CD4-positive, CD25-positive, alpha-beta regulatory T cell (primary cell): ENCODE data around the gene TRIM42. TPM values are rescaled to one million over a fixed set of nuclear protein-coding genes. Genes with fewer than 3 reads are reported as not detected.

Source experiments
- ATAC-seq, 2 donors: fragments of 150-1000 bp; cut with Tn5 transposase; one replicate each; pipeline ENCODE4 v1.10.0; 2021; ENCODE audit warnings: low read depth in 2 of 2, moderate number of reproducible peaks in 2 of 2, moderate library complexity in 1 of 2
- DNase-seq, 3 donors: peaks; one replicate each; pipeline versions ENCODE4 v3.0.0 to v3.0.0-alpha.2; 2012 to 2022; ENCODE audit warnings: mixed read lengths in 1 of 3
- H3K27ac ChIP-seq: one replicate; pipeline ENCODE4 v1.7.0; 2013; ENCODE audit warnings: mild to moderate bottlenecking, low read length; ENCODE audit not compliant: insufficient read depth, poor library complexity, severe bottlenecking
- H3K27me3 ChIP-seq: one replicate; pipeline ENCODE4 v1.7.0; 2013; ENCODE audit warnings: low read length; ENCODE audit not compliant: control insufficient read depth, insufficient read depth
- H3K36me3 ChIP-seq: one replicate; pipeline ENCODE4 v1.7.0; 2013; ENCODE audit warnings: mild to moderate bottlenecking, low read length, moderate library complexity; ENCODE audit not compliant: control insufficient read depth, insufficient read depth
- H3K4me1 ChIP-seq: 2 replicates; pipeline ENCODE4 v1.7.0; 2013; ENCODE audit warnings: mild to moderate bottlenecking, low read length; ENCODE audit not compliant: insufficient read depth, control insufficient read depth, poor library complexity, severe bottlenecking
- H3K4me3 ChIP-seq: one replicate; pipeline ENCODE4 v1.7.0; 2013; ENCODE audit warnings: low read depth, mild to moderate bottlenecking, low read length, moderate library complexity
- H3K9me3 ChIP-seq, 2 experiments: 1 replicate in 1 of 2; 2 replicates in 1 of 2; pipeline ENCODE4 v1.7.0; 2013; ENCODE audit warnings: low read length in 2 of 2, mild to moderate bottlenecking in 1 of 2, moderate library complexity in 1 of 2; ENCODE audit not compliant: control insufficient read depth in 2 of 2
- H3K27ac Mint-ChIP-seq, 3 donors: one replicate each; pipeline ENCODE4 v1.8.0; 2020 to 2022; ENCODE audit warnings: mild to moderate bottlenecking in 3 of 3, mixed read lengths in 3 of 3, moderate library complexity in 2 of 3
- H3K27me3 Mint-ChIP-seq: one replicate; pipeline ENCODE4 v1.8.0; 2022; ENCODE audit warnings: mild to moderate bottlenecking, mixed read lengths
- H3K36me3 Mint-ChIP-seq: one replicate; pipeline ENCODE4 v1.8.0; 2020; ENCODE audit warnings: mixed read lengths
- H3K4me1 Mint-ChIP-seq, 4 donors: one replicate each; pipeline ENCODE4 v1.8.0; 2020 to 2022; ENCODE audit warnings: mixed read lengths in 4 of 4, mild to moderate bottlenecking in 1 of 4
- H3K4me3 Mint-ChIP-seq, 4 donors: one replicate each; pipeline ENCODE4 v1.8.0; 2020 to 2022; ENCODE audit warnings: mild to moderate bottlenecking in 4 of 4, mixed read lengths in 4 of 4, moderate library complexity in 3 of 4
- H3K9me3 Mint-ChIP-seq, 7 donors: one replicate each; pipeline ENCODE4 v1.8.0; 2020 to 2022; ENCODE audit warnings: mixed read lengths in 7 of 7, mild to moderate bottlenecking in 3 of 7, moderate library complexity in 2 of 7
- polyA plus RNA-seq, 4 donors: library from polyadenylated mRNA; unstranded; fragments of 300-500 nt; fragmentation: Illumina TruSeq; gene quantifications; one replicate each; pipeline ENCODE4 v1.2.3, GENCODE V29; 2021
- total RNA-seq: library from RNA; stranded (reverse); gene quantifications from one replicate; pipeline ENCODE4 v1.2.3, GENCODE V29; 2022

Gene TRIM42
- total and polyA plus RNA-seq, 5 donors from 2014 or later: not detected

DNA sequence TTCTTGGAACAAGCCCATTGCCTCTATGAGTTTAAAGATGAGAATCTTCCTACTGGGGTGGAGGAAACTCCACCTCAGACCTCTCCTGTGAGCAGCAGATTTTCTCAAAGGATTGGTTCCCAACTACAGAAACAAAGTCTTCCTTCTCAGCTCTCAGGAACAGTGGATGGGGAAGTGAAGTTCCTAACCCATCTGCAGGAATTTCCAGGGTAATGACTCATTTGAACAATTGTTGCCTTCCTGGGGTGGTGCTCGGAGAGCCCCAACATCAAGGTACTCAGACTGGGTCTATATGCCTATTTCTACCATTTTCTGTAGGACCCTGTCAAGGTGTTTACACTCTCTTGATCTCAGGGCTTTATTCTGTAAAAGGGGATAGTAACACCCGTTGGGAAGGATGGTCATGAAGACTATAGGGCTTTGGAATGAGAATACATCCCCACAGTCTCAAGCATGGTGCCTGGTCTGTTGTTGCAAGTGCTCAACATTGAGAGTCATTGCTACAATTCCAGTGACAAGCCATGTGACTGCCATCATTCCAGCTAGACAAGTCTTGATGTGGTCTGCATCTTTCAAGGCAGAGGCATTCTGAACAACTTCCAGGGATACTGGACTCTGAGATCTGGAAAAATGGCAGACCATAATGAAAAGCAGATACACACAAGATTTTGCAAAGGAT, 33.0 kb downstream of the TRIM42 start:
- Histone ChIP-seq H3K4me1 (no peaks in the 10 kb centered on the region), H3K27ac (no peak overlapping the region), H3K36me3 (no peaks in the 10 kb centered on the region), H3K27me3 (no peaks in the 10 kb centered on the region), H3K9me3 (no peaks in the 10 kb centered on the region), H3K4me3 (no peak overlapping the region)
- no peaks in the 10 kb centered on the region for H3K4me1 Mint-ChIP-seq
- no peaks in the 10 kb centered on the region for H3K36me3 Mint-ChIP-seq
- H3K27ac Mint-ChIP-seq: no peak overlapping the region
- no peaks in the 10 kb centered on the region for H3K27me3 Mint-ChIP-seq
- H3K9me3 Mint-ChIP-seq: peaks cover 0 to 4% (median 0%) of the 10 kb centered on the region in 7 donors
- H3K4me3 Mint-ChIP-seq: no peak overlapping the region
- ATAC-seq (no peak), DNase-seq (no peak)

DNA sequence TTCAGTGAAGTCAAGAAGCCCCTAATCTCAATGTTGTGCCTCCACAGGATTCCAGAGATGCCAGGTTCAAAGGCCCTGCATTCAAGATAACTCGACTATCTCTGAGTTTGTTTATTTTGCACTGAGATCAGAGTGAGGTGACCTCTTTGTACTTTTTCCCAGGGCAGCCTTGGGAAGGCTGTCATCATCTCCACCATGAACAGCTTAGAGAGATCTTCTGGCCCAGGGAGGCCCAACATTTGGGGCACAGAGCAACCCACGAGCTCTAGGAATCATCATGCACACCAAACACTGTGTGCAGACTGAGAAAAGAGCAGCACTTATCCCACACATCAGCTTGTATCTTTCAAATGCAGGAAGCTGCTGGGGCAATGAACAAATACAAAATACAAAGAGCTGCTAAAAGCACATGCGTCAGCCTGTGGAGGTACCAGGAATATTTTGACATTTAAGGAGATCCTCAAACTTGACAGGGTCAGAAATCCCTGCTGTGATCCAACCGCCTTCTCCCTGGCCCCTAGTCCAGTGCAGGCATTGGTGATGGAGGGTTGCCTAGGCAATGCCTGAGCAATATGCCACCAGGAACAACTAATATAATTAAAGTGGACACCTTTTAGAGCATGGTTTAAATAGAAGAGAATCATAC, 33.6 kb downstream of the TRIM42 start:
- H3K4me3 ChIP-seq: no peak overlapping the region
- DNase-seq (no peak), ATAC-seq (no peak)
- Mint-ChIP-seq H3K27ac (no peak overlapping the region), H3K27me3 (no peaks in the 10 kb centered on the region), H3K9me3 (peaks cover 0 to 4% (median 0%) of the 10 kb centered on the region in 7 donors), H3K36me3 (no peaks in the 10 kb centered on the region), H3K4me3 (no peak overlapping the region), H3K4me1 (no peaks in the 10 kb centered on the region)
- no peaks in the 10 kb centered on the region for H3K36me3 ChIP-seq
- no peaks in the 10 kb centered on the region for H3K9me3 ChIP-seq
- no peak overlapping the region for H3K27ac ChIP-seq
- H3K27me3 ChIP-seq: no peaks in the 10 kb centered on the region
- no peaks in the 10 kb centered on the region for H3K4me1 ChIP-seq

DNA sequence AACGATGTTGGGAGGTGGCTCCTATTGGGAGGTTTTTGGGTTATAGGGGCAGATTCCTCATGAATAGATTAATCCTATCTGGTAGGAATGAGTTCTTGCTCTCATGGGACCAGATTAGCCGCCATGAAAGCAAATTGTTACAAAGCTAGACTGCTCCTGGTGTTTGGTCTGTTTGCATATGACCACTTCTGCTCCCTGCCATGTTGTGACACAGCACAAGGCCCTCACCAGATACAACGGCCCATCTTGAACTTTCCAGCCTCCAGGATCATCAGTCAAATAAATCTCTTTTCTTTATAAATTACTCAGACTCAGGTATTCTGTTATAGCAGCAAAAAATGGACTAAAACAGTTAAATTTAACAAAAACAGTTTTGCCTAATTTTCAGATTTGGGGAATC, 34.4 kb downstream of the TRIM42 start:
- Mint-ChIP-seq H3K4me3 (no peak overlapping the region), H3K27me3 (no peaks in the 10 kb centered on the region)

DNA sequence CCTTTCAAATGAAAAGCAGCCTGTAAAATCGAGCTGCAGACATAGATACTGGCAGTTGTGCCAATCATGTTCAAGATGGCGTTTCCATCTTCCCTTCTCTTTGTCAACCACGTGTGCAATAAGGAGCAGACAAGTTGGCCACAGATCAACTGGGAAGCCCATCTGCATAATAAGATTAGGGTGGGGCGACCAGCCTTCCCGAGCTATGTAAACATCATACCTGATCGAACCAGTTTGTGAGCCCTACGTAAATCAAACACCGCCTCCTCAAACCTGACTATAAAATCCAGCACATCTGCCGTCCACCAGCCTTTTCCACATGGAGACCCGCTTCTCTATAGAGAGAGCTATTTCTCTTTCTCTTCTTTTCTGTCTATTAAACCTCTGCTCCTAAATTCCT, 37.2 kb downstream of the TRIM42 start:
- H3K27me3 ChIP-seq: no peaks in the 10 kb centered on the region
- H3K4me1 ChIP-seq: no peaks in the 10 kb centered on the region
- H3K27ac Mint-ChIP-seq: no peak overlapping the region
- DNase-seq (no peak), ATAC-seq (no peak)
- H3K4me3 Mint-ChIP-seq: no peak overlapping the region
- H3K9me3 ChIP-seq: no peaks in the 10 kb centered on the region
- no peaks in the 10 kb centered on the region for H3K27me3 Mint-ChIP-seq
- no peak overlapping the region for H3K27ac ChIP-seq
- H3K36me3 ChIP-seq: no peaks in the 10 kb centered on the region
- H3K36me3 Mint-ChIP-seq: no peaks in the 10 kb centered on the region
- H3K9me3 Mint-ChIP-seq: peaks cover 0 to 4% (median 0%) of the 10 kb centered on the region in 7 donors
- H3K4me1 Mint-ChIP-seq: no peaks in the 10 kb centered on the region
- no peak overlapping the region for H3K4me3 ChIP-seq

More for the DNA sequence above, 34.4 kb downstream of the TRIM42 start:
- Mint-ChIP-seq H3K36me3 (no peaks in the 10 kb centered on the region), H3K9me3 (peaks cover 0 to 4% (median 0%) of the 10 kb centered on the region in 7 donors), H3K4me1 (no peaks in the 10 kb centered on the region), H3K27ac (no peak overlapping the region)
- H3K4me1 ChIP-seq: no peaks in the 10 kb centered on the region
- no peaks in the 10 kb centered on the region for H3K36me3 ChIP-seq
- no peaks in the 10 kb centered on the region for H3K27me3 ChIP-seq
- H3K9me3 ChIP-seq: no peaks in the 10 kb centered on the region
- H3K4me3 ChIP-seq: no peak overlapping the region
- DNase-seq (no peak), ATAC-seq (no peak)
- no peak overlapping the region for H3K27ac ChIP-seq

DNA sequence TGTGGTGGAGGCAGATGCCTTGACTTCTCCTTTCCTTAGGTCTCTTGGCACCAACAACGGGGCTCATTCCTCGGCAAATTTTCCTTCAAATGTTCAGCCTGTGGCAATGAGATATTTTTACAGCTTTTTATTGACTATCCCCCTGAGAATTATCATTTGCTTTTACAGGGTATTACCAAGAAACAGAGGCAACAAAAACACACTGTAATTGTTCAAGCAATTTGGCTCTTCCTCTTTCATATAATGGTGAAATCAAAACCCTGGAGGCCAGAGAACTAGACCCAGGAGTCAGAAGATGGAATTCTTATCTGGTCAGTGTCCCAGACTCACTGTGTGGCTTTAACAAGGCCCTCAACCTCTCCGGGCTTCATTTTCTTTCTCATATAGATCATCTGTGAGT, 40.1 kb downstream of the TRIM42 start:
- ATAC-seq: no peak
- H3K4me1 ChIP-seq: no peaks in the 10 kb centered on the region
- H3K27ac ChIP-seq: no peak overlapping the region
- H3K9me3 ChIP-seq: no peaks in the 10 kb centered on the region
- no peak for DNase-seq
- H3K4me1 Mint-ChIP-seq: no peaks in the 10 kb centered on the region
- H3K4me3 ChIP-seq: no peak overlapping the region
- no peaks in the 10 kb centered on the region for H3K27me3 Mint-ChIP-seq
- H3K4me3 Mint-ChIP-seq: no peak overlapping the region
- no peaks in the 10 kb centered on the region for H3K36me3 ChIP-seq
- no peaks in the 10 kb centered on the region for H3K36me3 Mint-ChIP-seq
- no peak overlapping the region for H3K27ac Mint-ChIP-seq
- H3K27me3 ChIP-seq: no peaks in the 10 kb centered on the region
- H3K9me3 Mint-ChIP-seq: peaks cover 0 to 4% (median 0%) of the 10 kb centered on the region in 7 donors

DNA sequence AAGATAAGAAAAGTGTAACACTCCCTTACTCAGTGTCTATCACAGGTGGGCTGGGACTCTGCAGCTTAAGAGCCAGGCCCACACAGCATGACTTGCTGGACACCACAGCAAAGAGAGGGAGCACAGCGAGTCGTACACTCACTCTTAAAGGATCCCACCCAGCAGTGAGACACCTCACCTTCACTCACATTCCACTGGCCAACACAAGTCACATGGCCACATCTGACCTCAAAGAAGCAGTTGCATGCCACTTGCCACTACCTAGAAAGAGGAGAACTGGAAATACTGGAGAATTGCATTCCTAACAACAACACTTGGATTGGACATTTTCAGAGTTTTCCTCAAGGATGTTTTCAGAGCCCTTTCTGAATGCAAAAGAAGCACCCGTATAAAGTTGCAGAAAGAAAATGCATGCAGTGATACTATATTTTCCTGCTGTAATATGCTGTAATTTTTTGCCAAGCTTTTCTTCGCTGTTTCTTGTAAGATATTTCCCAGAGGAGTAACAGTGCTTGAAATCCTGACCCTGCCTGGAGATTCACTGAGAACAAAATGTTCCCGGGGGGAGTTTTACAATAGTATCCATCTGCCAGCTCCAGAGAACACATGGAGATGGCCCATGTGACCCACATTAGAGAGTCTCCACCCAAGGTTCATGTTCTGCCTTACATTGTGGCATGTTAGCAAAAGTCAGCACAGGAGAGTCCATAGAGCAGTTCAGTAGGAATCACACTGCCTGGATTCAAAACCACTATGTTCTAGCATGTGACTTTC, 42.2 kb downstream of the TRIM42 start:
- H3K27ac Mint-ChIP-seq: no peak overlapping the region
- DNase-seq (no peak), ATAC-seq (no peak)
- H3K9me3 Mint-ChIP-seq: peaks cover 0 to 2% (median 0%) of the 10 kb centered on the region in 7 donors
- H3K4me1 Mint-ChIP-seq: no peaks in the 10 kb centered on the region
- no peaks in the 10 kb centered on the region for H3K36me3 Mint-ChIP-seq
- Histone ChIP-seq H3K36me3 (no peaks in the 10 kb centered on the region), H3K27ac (no peak overlapping the region), H3K4me1 (no peaks in the 10 kb centered on the region), H3K9me3 (no peaks in the 10 kb centered on the region), H3K27me3 (no peaks in the 10 kb centered on the region), H3K4me3 (no peak overlapping the region)
- no peak overlapping the region for H3K4me3 Mint-ChIP-seq
- H3K27me3 Mint-ChIP-seq: no peaks in the 10 kb centered on the region

DNA sequence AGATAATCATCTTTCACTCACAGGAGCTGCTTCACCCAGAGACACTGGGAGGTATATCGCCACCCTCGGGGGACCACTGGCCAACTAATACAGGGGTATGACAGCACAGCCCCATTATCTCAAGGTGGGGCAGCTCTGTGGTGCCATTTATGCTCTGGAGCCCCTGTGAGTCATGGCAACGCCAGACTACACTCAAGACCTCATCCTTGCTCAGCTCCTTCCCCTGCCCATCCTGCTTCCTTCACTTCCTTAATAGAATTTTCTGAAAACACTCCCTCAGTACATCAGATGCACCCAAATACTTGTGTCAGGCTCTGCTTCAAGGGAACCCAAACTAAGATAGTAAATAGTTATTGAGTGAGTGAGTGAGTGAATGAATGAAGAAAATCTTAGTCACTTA, 45.7 kb downstream of the TRIM42 start:
- Mint-ChIP-seq H3K4me1 (no peaks in the 10 kb centered on the region), H3K27ac (no peak overlapping the region), H3K9me3 (peaks cover 0 to 6% (median 0%) of the 10 kb centered on the region in 7 donors), H3K27me3 (no peaks in the 10 kb centered on the region), H3K36me3 (no peaks in the 10 kb centered on the region), H3K4me3 (no peak overlapping the region)
- H3K27me3 ChIP-seq: no peaks in the 10 kb centered on the region
- H3K36me3 ChIP-seq: no peaks in the 10 kb centered on the region
- ATAC-seq (no peak), DNase-seq (no peak)
- no peak overlapping the region for H3K27ac ChIP-seq
- no peaks in the 10 kb centered on the region for H3K9me3 ChIP-seq
- H3K4me3 ChIP-seq: no peak overlapping the region
- no peaks in the 10 kb centered on the region for H3K4me1 ChIP-seq
